Activated CD8-positive, alpha-beta memory T cell treated with anti-CD3 and anti-CD28 coated beads, Interleukin-2, amount 50 U/mL, for 1 hour (primary cell): ENCODE data around the gene ZSWIM2.
"Not testable (repeated sequence)": the region's sequence is repeated elsewhere in the genome, so short reads cannot be mapped to it uniquely, and the experiment has no call there.

Experiments used
- DNase-seq: peaks from one replicate; pipeline ENCODE4 v3.0.0-alpha.2; 2020; ENCODE audit errors: extremely low read depth

ZSWIM2 gene

GRCh38 chr2:186842373-186842772, 6.6 kb downstream of the ZSWIM2 start:
- no peak for DNase-seq

- DNase-seq, result no peak
These were observed 7.0 kb downstream of the ZSWIM2 start for GRCh38 chr2:186841940-186842339.

GRCh38 chr2:186835628-186836027, 13.3 kb downstream of the ZSWIM2 start:
- no peak for DNase-seq

- no peak for DNase-seq
These were observed 21.0 kb downstream of the ZSWIM2 start for GRCh38 chr2:186827862-186828492.

- DNase-seq, result no peak
These were observed 21.6 kb downstream of the ZSWIM2 start for GRCh38 chr2:186827411-186827810.

- no peak for DNase-seq
These were observed 26.6 kb downstream of the ZSWIM2 start for GRCh38 chr2:186822323-186822722.

GRCh38 chr2:186820303-186820702, 28.7 kb downstream of the ZSWIM2 start:
- DNase-seq, result no peak

GRCh38 chr2:186811760-186812159, 37.2 kb downstream of the ZSWIM2 start:
- not testable (repeated sequence) for DNase-seq

GRCh38 chr2:186806591-186806990, 42.4 kb downstream of the ZSWIM2 start:
- DNase-seq, result no peak

- DNase-seq, result not testable (repeated sequence)
These were observed 50.4 kb downstream of the ZSWIM2 start for GRCh38 chr2:186798604-186799003.

- no peak for DNase-seq
These were observed 64.0 kb downstream of the ZSWIM2 start for GRCh38 chr2:186784930-186785329.

GRCh38 chr2:186783254-186783653, 65.7 kb downstream of the ZSWIM2 start:
- DNase-seq, result no peak

GRCh38 chr2:186780701-186781316, 68.2 kb downstream of the ZSWIM2 start:
- DNase-seq, result no peak
